HG03460 (cell line): ENCODE results near the gene PPP1R1C.

ENCODE experiments used
- ATAC-seq: cut with Tn5 transposase; IDR thresholded peaks from one replicate; pipeline ENCODE4 v1.9.1; 2021; ENCODE audit not compliant: unreplicated experiment

Gene PPP1R1C

GRCh38 chr2:181971032-181971431, 14.6 kb upstream of the PPP1R1C start:
- no peak for ATAC-seq

DNA sequence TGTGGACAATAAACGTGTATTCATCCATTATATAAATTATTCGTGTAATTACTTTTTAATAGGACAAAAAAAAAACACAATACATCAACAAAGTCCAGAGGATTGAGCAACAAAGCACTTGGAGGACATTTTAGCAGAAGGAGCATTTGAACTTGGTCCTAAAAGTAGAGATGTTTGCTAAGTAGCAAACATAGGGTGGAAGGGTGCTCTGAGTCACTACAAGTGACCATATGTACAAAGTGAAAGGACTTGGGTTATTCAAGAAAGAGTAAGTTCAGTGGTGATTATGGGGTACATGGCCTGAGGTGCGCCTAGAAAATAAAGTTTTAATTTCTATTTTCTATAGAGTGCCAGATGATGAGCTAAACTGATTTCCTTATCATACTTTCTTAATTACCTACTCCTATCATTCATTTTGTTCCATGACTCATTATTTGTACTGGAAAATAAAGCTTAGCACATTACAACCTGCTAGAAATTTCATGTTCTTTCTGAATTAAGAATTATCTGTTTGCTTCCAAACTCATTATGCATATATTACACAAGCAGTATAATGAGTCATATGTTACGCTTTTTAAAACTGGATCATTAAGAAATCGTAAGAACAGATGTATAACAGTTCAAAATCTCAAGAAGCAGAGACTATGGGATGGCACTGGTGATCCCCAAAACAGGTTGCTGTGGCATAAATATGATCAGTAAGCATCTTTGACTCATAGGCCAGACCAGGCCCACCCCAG, 13.1 kb upstream of the PPP1R1C start:
- no peak for ATAC-seq

DNA sequence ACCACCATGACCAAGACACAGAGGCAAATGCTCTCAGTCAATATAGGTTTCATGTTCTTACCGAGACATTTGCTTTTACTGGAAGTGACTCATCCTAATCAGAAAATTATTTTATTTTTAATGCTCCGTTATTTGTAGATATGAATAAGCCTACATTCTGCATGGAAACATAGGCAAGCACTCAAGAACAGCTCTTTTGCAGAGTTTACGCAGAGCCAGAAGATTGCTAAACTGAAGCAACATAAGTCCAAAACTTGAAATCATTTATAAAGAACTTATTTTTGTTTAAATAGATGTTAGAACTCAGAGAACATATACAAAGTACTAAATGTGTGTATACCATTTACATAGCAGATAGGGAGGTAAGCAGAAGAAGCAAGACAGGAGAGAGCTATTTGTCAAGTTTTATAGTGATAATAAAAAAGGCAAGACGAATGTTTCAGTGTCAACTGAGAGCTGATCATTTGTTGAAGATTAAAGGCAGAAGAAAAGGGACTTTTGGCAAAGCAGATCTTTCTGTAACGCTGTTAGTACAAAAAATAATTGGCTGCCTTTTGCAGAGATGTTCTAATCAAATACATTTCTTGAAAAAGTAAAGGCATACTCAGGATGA, 12.4 kb upstream of the PPP1R1C start:
- ATAC-seq: no peak

DNA sequence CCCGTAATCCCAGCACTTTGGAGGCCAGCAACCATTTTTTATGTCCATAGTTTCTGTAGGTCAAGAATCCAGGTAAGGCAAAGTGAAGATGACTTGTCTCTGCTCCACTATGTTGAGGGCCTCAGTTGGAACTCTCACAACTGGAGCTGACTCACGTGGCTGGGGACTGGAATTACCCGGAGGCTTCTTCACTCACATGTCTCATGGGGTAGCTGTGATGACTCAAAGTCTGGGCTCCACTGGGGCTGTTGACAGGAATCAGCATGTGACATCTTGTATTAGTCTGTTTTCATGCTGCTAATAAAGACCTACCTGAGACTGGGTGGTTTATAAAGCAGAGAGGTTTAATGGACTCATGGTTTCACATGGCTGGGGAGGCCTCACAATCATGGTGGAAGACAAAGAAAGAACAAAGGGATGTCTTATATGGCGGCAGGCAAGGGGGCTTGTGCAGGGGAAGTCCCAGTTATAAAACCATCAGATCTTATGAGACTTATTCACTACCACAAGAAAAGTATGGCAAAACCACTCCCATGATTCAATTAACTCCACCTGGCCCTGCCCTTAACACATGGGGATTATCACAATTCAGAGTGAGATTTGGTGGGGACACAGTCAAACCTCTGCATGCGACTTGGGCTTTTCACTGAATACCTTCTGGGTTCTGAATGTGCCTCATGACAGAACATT, 7.8 kb upstream of the PPP1R1C start:
- ATAC-seq: peak; percentile 45

DNA sequence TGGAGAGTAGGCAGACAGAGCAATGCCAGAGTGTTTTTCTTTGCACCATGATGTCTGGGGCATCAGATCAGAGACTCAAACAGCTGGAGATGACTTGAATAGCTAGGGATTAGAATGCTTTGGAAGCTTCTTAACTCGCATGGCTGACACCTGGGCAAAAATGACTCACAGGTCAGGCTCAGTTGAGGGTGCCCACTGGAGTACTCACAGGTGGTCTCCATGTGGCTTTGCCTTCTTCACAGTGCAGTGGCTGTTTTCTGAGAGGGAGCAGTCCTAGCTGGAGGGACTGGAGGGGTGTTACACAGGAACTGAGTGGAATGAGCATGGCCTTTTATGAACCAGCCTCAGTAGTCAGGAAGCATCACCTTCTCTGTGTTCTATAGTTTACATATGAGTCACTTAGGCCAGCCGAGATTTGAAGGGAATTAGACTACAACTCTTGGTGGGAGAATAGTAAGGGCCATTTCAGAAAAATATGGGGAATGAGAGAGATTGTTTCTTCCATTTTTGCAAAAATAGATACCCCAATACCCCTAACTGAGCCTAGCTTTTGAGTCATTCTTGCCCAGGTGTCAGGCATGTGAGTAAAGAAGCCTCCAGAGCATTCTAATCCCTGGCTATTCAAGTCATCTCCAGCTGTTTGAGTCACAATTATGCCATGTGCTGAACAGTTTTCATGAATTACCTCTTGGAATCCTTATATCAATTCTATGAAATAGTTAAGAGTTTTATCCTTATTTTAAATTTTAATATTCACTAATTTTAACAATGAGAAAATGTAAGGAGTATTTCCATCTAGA, 7.1 kb upstream of the PPP1R1C start:
- ATAC-seq: peak; percentile 16

DNA sequence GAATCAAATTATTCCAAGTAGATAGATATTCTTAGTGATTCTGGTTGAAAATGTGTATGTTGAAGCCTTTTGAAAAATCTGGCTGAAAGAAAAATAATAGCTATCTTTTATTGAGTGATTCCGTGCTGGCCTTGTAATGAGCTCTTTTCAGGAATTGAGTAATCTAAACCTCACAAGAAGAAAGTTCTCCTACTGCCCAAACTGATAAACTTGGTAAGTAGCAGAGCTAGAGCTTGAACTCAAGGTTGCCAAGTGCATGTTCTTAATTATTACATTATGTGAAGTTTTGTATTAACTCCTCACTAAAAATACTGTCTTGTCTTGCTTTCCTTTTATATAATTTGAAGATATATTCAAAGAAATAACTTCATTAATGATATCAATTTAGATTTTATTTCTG, 1.6 kb upstream of the PPP1R1C start:
- ATAC-seq: no peak

- no peak for ATAC-seq
Observed at GRCh38 chr2:181984814-181985631, 630 bp upstream of the PPP1R1C start.

- no peak for ATAC-seq
Observed at GRCh38 chr2:181988154-181988924, 2.7 kb downstream of the PPP1R1C start.

- no peak for ATAC-seq
Observed at GRCh38 chr2:181989099-181989498, 3.4 kb downstream of the PPP1R1C start.

GRCh38 chr2:181991171-181991885, 5.7 kb downstream of the PPP1R1C start:
- peak; percentile 90 for ATAC-seq

GRCh38 chr2:181992776-181993175, 7.1 kb downstream of the PPP1R1C start:
- ATAC-seq: peak; percentile 86

- no peak for ATAC-seq
Observed at GRCh38 chr2:181995289-181995688, 9.6 kb downstream of the PPP1R1C start.

- ATAC-seq: no peak
Observed at GRCh38 chr2:181998041-181998835, 12.6 kb downstream of the PPP1R1C start.

DNA sequence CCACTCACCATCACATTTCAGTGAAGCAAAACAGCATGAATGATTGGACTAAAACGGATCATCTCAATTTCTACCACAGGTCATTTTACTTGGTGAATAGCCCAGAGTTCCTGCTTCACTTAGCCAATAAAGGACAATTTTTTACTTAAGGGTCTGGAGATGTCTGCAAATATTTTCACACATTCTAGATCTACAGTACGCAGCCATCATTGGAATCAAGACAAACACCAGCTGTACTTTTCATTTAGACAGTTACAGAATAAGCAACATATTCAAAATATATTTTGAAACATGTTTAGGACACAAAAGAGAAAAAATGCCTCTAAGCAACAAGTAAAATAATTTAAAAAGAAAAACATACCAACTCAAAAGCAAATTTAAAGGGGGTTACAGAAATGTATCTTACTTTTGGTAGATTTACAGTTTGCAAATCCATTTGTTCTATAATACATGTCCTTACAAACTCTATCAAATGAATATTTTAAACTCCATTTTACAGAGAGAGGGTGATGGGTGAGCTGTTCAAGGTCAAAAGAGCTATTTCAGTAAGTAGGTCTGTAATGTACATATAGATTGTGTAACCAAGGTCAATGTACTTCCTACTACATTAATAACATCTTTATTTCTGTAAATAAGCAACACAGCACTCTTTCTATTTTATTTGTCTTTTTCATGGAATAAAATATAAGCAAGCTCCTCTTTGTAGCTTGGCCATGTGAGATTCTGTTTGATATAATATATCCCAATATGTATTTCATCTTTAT, 13.4 kb downstream of the PPP1R1C start:
- no peak for ATAC-seq

DNA sequence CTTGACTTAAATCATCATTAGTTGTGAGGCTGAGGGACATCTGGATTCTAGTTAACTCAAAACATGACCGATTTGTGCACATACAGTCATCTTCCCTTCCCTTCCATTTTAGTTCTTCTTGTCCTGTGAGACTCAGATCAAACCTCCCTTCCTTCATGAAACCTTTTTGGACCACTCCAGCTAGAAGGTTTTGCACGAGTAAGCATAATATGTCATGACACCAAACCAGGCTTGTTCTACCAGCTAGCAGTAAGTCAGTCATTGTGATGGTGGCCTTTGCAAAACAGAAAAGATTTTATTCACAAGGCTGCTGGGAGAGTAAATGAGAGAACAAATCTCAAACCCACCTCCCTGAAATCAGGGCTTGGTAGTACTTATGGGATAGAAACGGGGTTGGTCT, 14.3 kb downstream of the PPP1R1C start:
- ATAC-seq: no peak

DNA sequence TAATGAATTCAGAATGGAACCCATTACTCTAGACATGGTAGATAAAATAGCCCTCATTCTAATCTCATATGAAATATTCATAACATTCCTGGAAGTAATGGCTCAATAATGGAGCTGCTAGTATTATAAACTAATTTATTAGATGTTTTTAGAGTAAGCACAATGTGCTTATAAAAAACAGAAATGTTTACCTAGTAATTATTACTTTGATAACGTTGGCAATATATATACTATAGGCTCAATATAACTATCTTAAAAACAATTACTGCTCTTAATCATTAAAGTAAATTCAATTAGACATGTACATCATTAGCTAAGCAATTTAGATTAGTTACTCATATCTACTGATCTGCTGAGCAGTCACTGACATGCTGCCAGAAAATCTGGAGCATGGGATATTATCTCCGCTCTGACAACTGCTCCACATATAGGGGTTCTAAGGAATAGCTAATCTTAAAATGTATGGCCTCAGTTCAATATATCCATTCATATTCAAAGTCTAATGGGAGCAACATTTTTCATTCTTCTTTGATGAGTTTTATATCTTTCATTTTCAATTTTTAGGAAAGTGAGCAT, 19.4 kb downstream of the PPP1R1C start:
- no peak for ATAC-seq
